ENCODE measurements around the gene LSM3. TPM values are rescaled to one million over a fixed set of nuclear protein-coding genes. Genes with fewer than 3 reads are reported as not detected.

LSM3 gene
- total RNA-seq, 2 donors from 2014 or later, result 15.0 to 15.4 TPM

DNA sequence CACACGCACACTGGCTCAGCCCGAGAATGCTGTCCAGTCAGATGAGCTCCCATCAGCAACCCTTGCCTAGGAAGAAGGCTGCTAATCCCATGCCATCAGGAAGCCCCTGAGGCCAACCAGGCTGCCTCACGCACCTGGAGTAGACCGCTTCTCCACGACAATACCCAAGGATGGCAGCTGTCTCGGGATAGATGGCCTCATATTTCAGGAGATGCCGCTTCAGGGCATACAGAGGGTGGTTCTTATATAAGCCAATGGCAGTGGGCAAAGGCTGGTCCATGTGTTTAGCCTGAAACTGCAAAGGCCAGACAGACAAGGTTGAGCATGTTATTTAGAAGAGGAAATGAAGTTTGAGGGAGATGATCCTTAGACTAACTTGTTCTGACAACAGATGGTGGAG is 22.4 kb upstream of the LSM3 start:
- H3K27ac ChIP-seq, result no peak overlapping the region
- TF ChIP-seq, protein P1, sequence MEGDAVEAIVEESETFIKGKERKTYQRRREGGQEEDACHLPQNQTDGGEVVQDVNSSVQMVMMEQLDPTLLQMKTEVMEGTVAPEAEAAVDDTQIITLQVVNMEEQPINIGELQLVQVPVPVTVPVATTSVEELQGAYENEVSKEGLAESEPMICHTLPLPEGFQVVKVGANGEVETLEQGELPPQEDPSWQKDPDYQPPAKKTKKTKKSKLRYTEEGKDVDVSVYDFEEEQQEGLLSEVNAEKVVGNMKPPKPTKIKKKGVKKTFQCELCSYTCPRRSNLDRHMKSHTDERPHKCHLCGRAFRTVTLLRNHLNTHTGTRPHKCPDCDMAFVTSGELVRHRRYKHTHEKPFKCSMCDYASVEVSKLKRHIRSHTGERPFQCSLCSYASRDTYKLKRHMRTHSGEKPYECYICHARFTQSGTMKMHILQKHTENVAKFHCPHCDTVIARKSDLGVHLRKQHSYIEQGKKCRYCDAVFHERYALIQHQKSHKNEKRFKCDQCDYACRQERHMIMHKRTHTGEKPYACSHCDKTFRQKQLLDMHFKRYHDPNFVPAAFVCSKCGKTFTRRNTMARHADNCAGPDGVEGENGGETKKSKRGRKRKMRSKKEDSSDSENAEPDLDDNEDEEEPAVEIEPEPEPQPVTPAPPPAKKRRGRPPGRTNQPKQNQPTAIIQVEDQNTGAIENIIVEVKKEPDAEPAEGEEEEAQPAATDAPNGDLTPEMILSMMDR (IDR thresholded peaks at IDR 0.05), result no peak
- no peaks in the 10 kb centered on the region for H3K27me3 ChIP-seq
- H3K9me3 ChIP-seq, result peaks cover 0 to 5% of the 10 kb centered on the region in 2 donors
- peaks cover 76% of the 10 kb centered on the region for H3K36me3 ChIP-seq
- no peak overlapping the region for H3K4me3 ChIP-seq
- H3K4me1 ChIP-seq, result no peaks in the 10 kb centered on the region
- no peak for DNase-seq (ENCODE audit: low spot score)

- H3K27me3 ChIP-seq, result no peaks in the 10 kb centered on the region
- no peak for DNase-seq (ENCODE audit: low spot score)
- no peaks in the 10 kb centered on the region for H3K4me1 ChIP-seq
- TF ChIP-seq, protein P1 (IDR thresholded peaks at IDR 0.05), result no peak
- no peak overlapping the region for H3K4me3 ChIP-seq
- H3K9me3 ChIP-seq, result peaks cover 0 to 13% of the 10 kb centered on the region in 2 donors
- H3K36me3 ChIP-seq, result peaks cover 79% of the 10 kb centered on the region
- no peak overlapping the region for H3K27ac ChIP-seq
Measured at GRCh38 chr3:14156843-14157561, 21.6 kb upstream of the LSM3 start.

- H3K4me1 ChIP-seq, result no peaks in the 10 kb centered on the region
- H3K4me3 ChIP-seq, result no peak overlapping the region
- H3K9me3 ChIP-seq, result peaks cover 0 to 18% of the 10 kb centered on the region in 2 donors
- no peaks in the 10 kb centered on the region for H3K27me3 ChIP-seq
- no peak overlapping the region for H3K27ac ChIP-seq
- TF ChIP-seq, protein P1 (IDR thresholded peaks at IDR 0.05), result no peak
- no peak for DNase-seq (ENCODE audit: low spot score)
- peaks cover 79% of the 10 kb centered on the region for H3K36me3 ChIP-seq
Measured at GRCh38 chr3:14157951-14158350, 20.7 kb upstream of the LSM3 start.

- H3K27me3 ChIP-seq, result no peaks in the 10 kb centered on the region
- H3K36me3 ChIP-seq, result peaks cover 79% of the 10 kb centered on the region
- DNase-seq (ENCODE audit: low spot score), result no peak
- H3K27ac ChIP-seq, result no peak overlapping the region
- H3K4me1 ChIP-seq, result no peaks in the 10 kb centered on the region
- TF ChIP-seq, protein P1 (IDR thresholded peaks at IDR 0.05), result no peak
- H3K9me3 ChIP-seq, result peaks cover 0 to 18% of the 10 kb centered on the region in 2 donors
- H3K4me3 ChIP-seq, result no peak overlapping the region
Measured at GRCh38 chr3:14158370-14158769, 20.2 kb upstream of the LSM3 start.

DNA sequence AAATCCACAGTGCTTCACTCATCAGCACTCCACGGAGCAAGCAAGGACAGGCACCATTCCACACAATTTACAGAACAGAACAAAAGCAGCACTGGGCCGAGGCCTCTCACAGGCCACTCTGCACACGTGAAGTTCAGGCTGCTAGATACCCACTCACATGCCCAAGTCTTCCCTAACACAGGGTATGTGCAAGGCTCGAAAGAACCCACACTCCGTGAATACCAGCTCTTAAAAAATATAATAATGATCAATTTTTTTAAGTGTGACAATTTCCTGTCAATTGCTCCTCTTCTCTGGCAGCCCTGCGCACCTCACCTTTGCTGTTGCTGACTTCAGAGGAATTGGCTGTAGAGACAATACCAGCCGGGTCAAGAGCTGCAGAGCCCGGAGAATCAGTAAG is 19.2 kb upstream of the LSM3 start:
- Histone ChIP-seq H3K36me3 (peaks cover 88% of the 10 kb centered on the region), H3K4me1 (no peaks in the 10 kb centered on the region), H3K9me3 (peaks cover 0 to 18% of the 10 kb centered on the region in 2 donors), H3K27me3 (no peaks in the 10 kb centered on the region), H3K4me3 (no peak overlapping the region), H3K27ac (no peak overlapping the region)
- no peak for DNase-seq (ENCODE audit: low spot score)
- TF ChIP-seq, protein P1 (IDR thresholded peaks at IDR 0.05), result no peak

DNA sequence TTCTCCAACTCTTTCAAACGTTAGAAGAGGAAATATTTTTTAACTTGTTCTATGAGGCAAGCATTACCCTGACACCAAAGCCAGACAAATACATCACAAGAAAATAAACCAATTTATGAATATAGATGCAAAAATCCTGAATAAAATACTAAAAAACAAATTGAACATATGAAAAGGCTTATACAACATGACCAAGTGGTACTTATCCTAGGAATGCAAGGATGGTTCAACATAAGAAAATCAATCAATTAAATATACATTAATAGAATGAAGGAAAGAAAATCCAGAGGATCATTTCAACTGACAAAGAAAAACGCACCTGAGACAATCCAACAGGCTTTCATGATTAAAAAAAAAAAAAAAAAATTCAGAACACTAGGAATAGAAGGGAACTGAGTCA is 17.3 kb upstream of the LSM3 start:
- Histone ChIP-seq H3K36me3 (peaks cover 97% of the 10 kb centered on the region), H3K4me1 (no peaks in the 10 kb centered on the region), H3K27me3 (no peaks in the 10 kb centered on the region), H3K27ac (no peak overlapping the region), H3K4me3 (no peak overlapping the region), H3K9me3 (peaks cover 0 to 18% of the 10 kb centered on the region in 2 donors)
- TF ChIP-seq, protein P1 (IDR thresholded peaks at IDR 0.05), result no peak
- no peak for DNase-seq (ENCODE audit: low spot score)

Measured in right atrium auricular region (tissue), 2 donors.